ENCODE results near the gene SIGLEC8. TPM values are rescaled to one million over a fixed set of nuclear protein-coding genes. Genes with fewer than 3 reads are reported as not detected.

The SIGLEC8 gene
- polyA plus RNA-seq, 3 donors: 0.10 TPM; not detected in 2

- DNase-seq: no peak
Measured at GRCh38 chr19:51402117-51402516, 56.1 kb downstream of the SIGLEC8 start.

Other genes starting within 250 kb of the SIGLEC8 start
- gene CD33, start 233.4 kb downstream of the SIGLEC8 start, polyA plus RNA-seq (ENCODE audit: insufficient read length in 3 of 3): 1 to 10 TPM; 1.8 to 2.5 (median 2.3) TPM
- not detected for gene SIGLECL1, start 207.4 kb downstream of the SIGLEC8 start, polyA plus RNA-seq (ENCODE audit: insufficient read length in 3 of 3)
- gene IGLON5, start 146.8 kb downstream of the SIGLEC8 start, polyA plus RNA-seq (ENCODE audit: insufficient read length in 3 of 3): 1 to 10 TPM; 1.9 to 4.7 (median 3.5) TPM
- gene VSIG10L, start 116.3 kb downstream of the SIGLEC8 start, polyA plus RNA-seq (ENCODE audit: insufficient read length in 3 of 3): 1 to 10 TPM; 4.1 to 5.8 (median 5.6) TPM
- 100 to 1,000 TPM; 143 to 171 (median 160) TPM for gene ETFB, start 92.1 kb downstream of the SIGLEC8 start, polyA plus RNA-seq (ENCODE audit: insufficient read length in 3 of 3)
- 1 to 10 TPM; 1.8 to 2.7 (median 2.6) TPM for gene CLDND2, start 89.5 kb downstream of the SIGLEC8 start, polyA plus RNA-seq (ENCODE audit: insufficient read length in 3 of 3)
- gene NKG7, start 85.8 kb downstream of the SIGLEC8 start, polyA plus RNA-seq (ENCODE audit: insufficient read length in 3 of 3): 1 to 10 TPM; 1.6 to 2.1 (median 1.8) TPM
- gene LIM2, start 70.5 kb downstream of the SIGLEC8 start, polyA plus RNA-seq (ENCODE audit: insufficient read length in 3 of 3): under 1 TPM; 0.35 to 0.60 (median 0.44) TPM
- under 1 TPM; 0.22 to 0.39 (median 0.36) TPM for gene C19orf84, start 67.9 kb downstream of the SIGLEC8 start, polyA plus RNA-seq (ENCODE audit: insufficient read length in 3 of 3)
- gene SIGLEC10, start 40.8 kb downstream of the SIGLEC8 start, polyA plus RNA-seq (ENCODE audit: insufficient read length in 3 of 3): 1 to 10 TPM; 1.1 to 1.7 (median 1.6) TPM
- not detected for gene CEACAM18, start 20.1 kb upstream of the SIGLEC8 start, polyA plus RNA-seq (ENCODE audit: insufficient read length in 3 of 3)
- under 1 TPM in 2 of 3 donors, not detected in 1; 0.13 to 0.19 TPM for gene SIGLEC12, start 43.3 kb upstream of the SIGLEC8 start, polyA plus RNA-seq (ENCODE audit: insufficient read length in 3 of 3)
- gene SIGLEC6, start 73.2 kb upstream of the SIGLEC8 start, polyA plus RNA-seq (ENCODE audit: insufficient read length in 3 of 3): under 1 TPM in 1 of 3 donors, not detected in 2; 0.16 TPM
- 10 to 100 TPM; 15.3 to 22.0 (median 17.3) TPM for gene ZNF175, start 112.8 kb upstream of the SIGLEC8 start, polyA plus RNA-seq (ENCODE audit: insufficient read length in 3 of 3)
- gene SIGLEC5, start 171.9 kb upstream of the SIGLEC8 start, polyA plus RNA-seq (ENCODE audit: insufficient read length in 3 of 3): under 1 TPM in 2 of 3 donors, not detected in 1; 0.26 to 0.40 TPM
- under 1 TPM; 0.25 to 0.92 (median 0.54) TPM for gene SIGLEC14, start 188.4 kb upstream of the SIGLEC8 start, polyA plus RNA-seq (ENCODE audit: insufficient read length in 3 of 3)
- gene SPACA6, start 234.9 kb upstream of the SIGLEC8 start, polyA plus RNA-seq (ENCODE audit: insufficient read length in 3 of 3): 10 to 100 TPM; 16.4 to 27.6 (median 24.1) TPM

All from renal pelvis (tissue), 4 donors.